ENCODE data around the gene ZSCAN10. TPM values are rescaled to one million over a fixed set of nuclear protein-coding genes. Genes with fewer than 3 reads are reported as not detected.

ZSCAN10 gene
- polyA plus RNA-seq, 1 donor (not counting 4 experiments of a cell fraction or from before 2014, with no cell fraction given): not detected

- no peaks in the 10 kb centered on the region for H3K9me1 ChIP-seq (ENCODE audit: control insufficient read depth, extremely low read depth, insufficient read depth, low read length)
- FAIRE-seq: no peak
- H3K4me2 ChIP-seq (ENCODE audit: control insufficient read depth, extremely low read depth, insufficient read depth, low read depth, low read length): no peak overlapping the region
- H3K36me3 ChIP-seq (ENCODE audit: control insufficient read depth in 2 of 2, extremely low read depth in 1 of 2, insufficient read depth in 2 of 2, low read length in 2 of 2): no peaks in the 10 kb centered on the region
- dilution Hi-C loops (cut with MboI; ENCODE audit: extremely low pct_ligation_motif_present, low sequenced_read_pairs): no loop called here
- H3K4me3 ChIP-seq (ENCODE audit: control insufficient read depth in 2 of 3, extremely low read depth in 1 of 3, insufficient read depth in 2 of 3, low read depth in 1 of 3, low read length in 3 of 3): no peak overlapping the region
- H2AFZ ChIP-seq (ENCODE audit: control insufficient read depth, low read length): no peak overlapping the region
- peaks cover 46% of the 10 kb centered on the region for H3K27me3 ChIP-seq (ENCODE audit: control insufficient read depth, extremely low read depth, insufficient read depth, low read length)
- H3K27ac ChIP-seq (ENCODE audit: control insufficient read depth, insufficient read depth, low read length): no peak overlapping the region
- DNase-seq (ENCODE audit: low read depth, low spot score): no peak
- H3K79me2 ChIP-seq (ENCODE audit: control insufficient read depth, insufficient read depth, low read length): no peaks in the 10 kb centered on the region
- no peak overlapping the region for H3K9ac ChIP-seq (ENCODE audit: control insufficient read depth, extremely low read depth, insufficient read depth, low read length)
- no peak for TF ChIP-seq CTCF (optimal IDR thresholded peaks at IDR 0.05 in 1 of 3, IDR thresholded peaks at IDR 0.05 in 1 of 3, conservative IDR thresholded peaks at IDR 0.05 in 1 of 3; ENCODE audit: extremely low read depth in 1 of 3, insufficient read depth in 2 of 3, low read length in 3 of 3)
- no peak for TF ChIP-seq EZH2 (IDR thresholded peaks at IDR 0.05; ENCODE audit: low read length)
- H3K4me1 ChIP-seq (ENCODE audit: control insufficient read depth, extremely low read depth, insufficient read depth, low read length): no peaks in the 10 kb centered on the region
- H4K20me1 ChIP-seq (ENCODE audit: control insufficient read depth, extremely low read depth, insufficient read depth, low read length): no peaks in the 10 kb centered on the region
- H3K9me3 ChIP-seq (ENCODE audit: control insufficient read depth, low read depth, low read length): no peaks in the 10 kb centered on the region
Observed at GRCh38 chr16:3047387-3047720, 51.7 kb downstream of the ZSCAN10 start.

GRCh38 chr16:3046641-3047386 lies 52.3 kb downstream of the ZSCAN10 start:
- peaks cover 46% of the 10 kb centered on the region for H3K27me3 ChIP-seq (ENCODE audit: control insufficient read depth, extremely low read depth, insufficient read depth, low read length)
- DNase-seq (ENCODE audit: low read depth, low spot score): no peak
- no peaks in the 10 kb centered on the region for H4K20me1 ChIP-seq (ENCODE audit: control insufficient read depth, extremely low read depth, insufficient read depth, low read length)
- no peaks in the 10 kb centered on the region for H3K9me3 ChIP-seq (ENCODE audit: control insufficient read depth, low read depth, low read length)
- no peak overlapping the region for H3K9ac ChIP-seq (ENCODE audit: control insufficient read depth, extremely low read depth, insufficient read depth, low read length)
- no peaks in the 10 kb centered on the region for H3K4me1 ChIP-seq (ENCODE audit: control insufficient read depth, extremely low read depth, insufficient read depth, low read length)
- H3K4me3 ChIP-seq (ENCODE audit: control insufficient read depth in 2 of 3, extremely low read depth in 1 of 3, insufficient read depth in 2 of 3, low read depth in 1 of 3, low read length in 3 of 3): peak overlapping the region; percentile 43 to 67 (median 57)
- no peaks in the 10 kb centered on the region for H3K9me1 ChIP-seq (ENCODE audit: control insufficient read depth, extremely low read depth, insufficient read depth, low read length)
- H3K27ac ChIP-seq (ENCODE audit: control insufficient read depth, insufficient read depth, low read length): no peak overlapping the region
- TF ChIP-seq EZH2 (IDR thresholded peaks at IDR 0.05; ENCODE audit: low read length) (peak; percentile 88), CTCF (optimal IDR thresholded peaks at IDR 0.05 in 1 of 3, IDR thresholded peaks at IDR 0.05 in 1 of 3, conservative IDR thresholded peaks at IDR 0.05 in 1 of 3; ENCODE audit: extremely low read depth in 1 of 3, insufficient read depth in 2 of 3, low read length in 3 of 3) (no peak)
- H3K36me3 ChIP-seq (ENCODE audit: control insufficient read depth in 2 of 2, extremely low read depth in 1 of 2, insufficient read depth in 2 of 2, low read length in 2 of 2): no peaks in the 10 kb centered on the region
- no peak for FAIRE-seq
- no peak overlapping the region for H2AFZ ChIP-seq (ENCODE audit: control insufficient read depth, low read length)
- dilution Hi-C loops (cut with MboI; ENCODE audit: extremely low pct_ligation_motif_present, low sequenced_read_pairs): no loop called here
- no peaks in the 10 kb centered on the region for H3K79me2 ChIP-seq (ENCODE audit: control insufficient read depth, insufficient read depth, low read length)
- H3K4me2 ChIP-seq (ENCODE audit: control insufficient read depth, extremely low read depth, insufficient read depth, low read depth, low read length): peak overlapping the region; percentile 84

All from keratinocyte (primary cell).